Occipital lobe (tissue), 2 donors: ENCODE measurements around the gene ADAMTSL2. TPM values are rescaled to one million over a fixed set of nuclear protein-coding genes. Genes with fewer than 3 reads are reported as not detected.
"Not testable (repeated sequence)": the region's sequence is repeated elsewhere in the genome, so short reads cannot be mapped to it uniquely, and the experiment has no call there.

ENCODE experiments used
- DNase-seq: peaks from one replicate; lab custom pipeline; 2025; lab: John Stamatoyannopoulos, UW
- total RNA-seq: library from RNA; depleted of rRNA; stranded (reverse); fragments of >200 nt; gene quantifications from one replicate; pipeline ENCODE4 v1.2.3, GENCODE V29; 2014

The ADAMTSL2 gene
- total RNA-seq, 1 donor from 2014 or later = 3.3 TPM

DNA sequence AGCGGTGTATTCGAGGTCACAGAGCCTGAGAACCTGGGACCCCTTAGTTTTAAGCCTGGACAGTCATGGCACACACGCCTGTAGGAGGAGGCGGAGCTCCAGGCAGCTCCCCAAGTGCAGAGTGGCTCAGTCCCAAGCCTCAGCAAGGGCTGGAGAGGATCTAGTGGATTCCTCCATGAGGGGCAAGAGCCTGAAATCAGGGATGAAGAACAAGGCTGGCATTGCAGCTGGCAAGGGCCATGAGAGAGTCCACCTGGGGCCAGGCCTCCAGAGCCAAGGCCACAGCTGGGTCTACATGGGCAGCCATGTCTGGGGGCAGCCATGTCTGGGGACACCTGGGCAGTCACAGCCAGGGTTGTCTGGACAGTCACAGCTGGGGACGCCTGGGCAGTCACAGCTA lies 21.9 kb downstream of the ADAMTSL2 start:
- no peak for DNase-seq

DNA sequence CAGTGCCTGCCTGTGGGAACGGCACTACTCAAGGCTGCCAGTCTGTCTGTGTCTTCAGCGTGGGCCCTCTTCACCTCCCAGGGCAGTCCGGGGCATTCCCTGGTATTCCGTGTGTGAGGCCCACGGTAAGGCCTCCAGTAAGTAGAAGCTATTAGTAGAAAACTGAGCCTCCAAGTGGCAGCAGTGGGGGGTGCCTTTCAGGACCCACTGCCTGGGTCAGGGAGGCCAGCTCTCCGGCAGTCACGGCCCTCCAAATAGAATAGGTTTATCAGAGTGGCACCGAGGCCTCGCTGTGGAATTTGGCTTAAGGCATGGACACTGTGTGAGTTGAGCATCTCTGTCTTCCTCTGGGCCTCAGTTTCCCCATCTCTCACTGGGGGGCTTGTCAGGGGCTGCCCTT lies 23.1 kb downstream of the ADAMTSL2 start:
- DNase-seq = no peak

- DNase-seq = peak; percentile 68
Measured at GRCh38 chr9:133558191-133559126, 24.0 kb downstream of the ADAMTSL2 start.

GRCh38 chr9:133560311-133560710 lies 25.8 kb downstream of the ADAMTSL2 start:
- peak; percentile 47 for DNase-seq

GRCh38 chr9:133560944-133561343 lies 26.4 kb downstream of the ADAMTSL2 start:
- DNase-seq = no peak

DNA sequence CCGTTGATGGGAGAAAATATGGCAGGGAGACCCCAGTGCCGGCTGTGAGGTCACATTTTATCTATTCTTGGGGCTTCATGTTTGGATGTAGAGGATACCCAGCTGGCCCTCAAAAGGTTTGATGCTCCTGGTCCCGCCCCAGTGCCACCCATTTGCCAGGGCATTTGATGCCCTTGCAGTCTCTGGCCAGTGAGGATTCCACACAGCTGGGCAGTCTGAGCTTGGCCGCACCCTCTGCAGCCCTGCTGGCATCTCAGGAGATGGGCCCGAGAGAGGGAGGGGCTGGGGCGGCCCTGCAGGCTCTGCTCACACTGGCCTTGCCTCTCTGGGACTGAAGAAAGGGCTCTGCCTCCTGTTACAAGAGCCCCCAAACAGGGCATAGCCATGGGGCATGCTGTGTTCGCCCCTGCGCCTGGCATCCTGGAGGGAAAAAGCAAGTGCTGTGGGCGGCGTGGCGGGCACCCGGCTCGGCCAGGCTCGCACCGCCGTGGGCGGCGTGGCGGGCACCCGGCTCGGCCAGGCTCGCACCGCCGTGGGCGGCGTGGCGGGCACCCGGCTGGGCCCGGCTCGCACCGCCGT lies 27.6 kb downstream of the ADAMTSL2 start:
- no peak for DNase-seq

DNA sequence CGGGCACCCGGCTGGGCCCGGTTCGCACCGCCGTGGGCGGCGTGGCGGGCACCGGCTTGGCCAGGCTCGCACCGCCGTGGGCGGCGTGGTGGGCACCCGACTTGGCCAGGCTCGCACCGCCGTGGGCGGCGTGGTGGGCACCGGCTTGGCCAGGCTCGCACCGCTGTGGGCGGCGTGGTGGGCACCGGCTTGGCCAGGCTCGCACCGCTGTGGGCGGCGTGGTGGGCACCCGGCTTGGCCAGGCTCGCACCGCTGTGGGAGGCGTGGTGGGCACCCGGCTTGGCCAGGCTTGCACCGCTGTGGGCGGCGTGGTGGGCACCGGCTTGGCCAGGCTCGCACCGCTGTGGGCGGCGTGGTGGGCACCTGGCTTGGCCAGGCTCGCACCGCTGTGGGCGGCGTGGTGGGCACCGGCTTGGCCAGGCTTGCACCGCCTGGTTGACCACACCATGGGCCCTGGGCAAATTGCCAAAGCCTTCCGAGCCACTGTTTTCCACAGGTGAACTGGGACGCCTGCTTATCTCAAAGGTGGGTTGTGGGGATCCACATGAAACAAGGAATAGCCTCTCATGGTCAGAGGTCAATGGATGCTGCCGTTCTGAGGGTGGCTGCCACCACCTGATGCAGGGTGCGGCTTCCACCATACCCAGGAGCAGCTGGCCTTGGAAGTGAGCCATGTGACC lies 28.2 kb downstream of the ADAMTSL2 start:
- no peak for DNase-seq

DNA sequence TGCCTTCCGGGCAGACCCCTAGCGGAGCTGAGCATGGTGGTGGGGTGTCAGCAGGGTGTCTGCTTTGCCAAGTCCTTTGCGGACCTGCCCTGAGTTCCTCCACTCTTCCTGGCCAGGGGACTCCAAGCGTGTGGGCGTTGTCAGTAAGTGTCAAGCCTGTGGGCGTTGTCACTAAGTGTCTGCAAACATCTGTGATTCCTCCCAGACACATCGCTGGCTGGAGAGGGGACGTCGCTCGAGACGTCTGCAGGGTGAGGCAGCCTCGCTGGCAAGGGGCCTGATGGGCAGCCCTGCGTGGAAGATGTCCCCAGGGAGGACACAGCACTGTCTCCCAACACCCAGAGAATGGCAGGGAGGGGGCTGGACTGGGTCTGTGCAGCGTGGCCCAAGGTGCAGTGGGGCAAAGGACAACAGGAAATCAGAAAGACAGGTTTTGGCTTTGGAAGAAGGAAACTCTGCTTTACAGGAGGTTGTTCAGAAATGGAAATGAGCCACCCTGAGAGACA lies 28.8 kb downstream of the ADAMTSL2 start:
- DNase-seq = no peak

GRCh38 chr9:133563814-133564213 lies 29.3 kb downstream of the ADAMTSL2 start:
- not testable (repeated sequence) for DNase-seq

GRCh38 chr9:133564451-133565116 lies 30.1 kb downstream of the ADAMTSL2 start:
- DNase-seq = no peak

- DNase-seq = no peak
Measured at GRCh38 chr9:133566382-133566781, 31.9 kb downstream of the ADAMTSL2 start.

- DNase-seq = no peak
Measured at GRCh38 chr9:133566817-133567216, 32.3 kb downstream of the ADAMTSL2 start.

- DNase-seq = no peak
Measured at GRCh38 chr9:133568186-133568585, 33.7 kb downstream of the ADAMTSL2 start.

DNA sequence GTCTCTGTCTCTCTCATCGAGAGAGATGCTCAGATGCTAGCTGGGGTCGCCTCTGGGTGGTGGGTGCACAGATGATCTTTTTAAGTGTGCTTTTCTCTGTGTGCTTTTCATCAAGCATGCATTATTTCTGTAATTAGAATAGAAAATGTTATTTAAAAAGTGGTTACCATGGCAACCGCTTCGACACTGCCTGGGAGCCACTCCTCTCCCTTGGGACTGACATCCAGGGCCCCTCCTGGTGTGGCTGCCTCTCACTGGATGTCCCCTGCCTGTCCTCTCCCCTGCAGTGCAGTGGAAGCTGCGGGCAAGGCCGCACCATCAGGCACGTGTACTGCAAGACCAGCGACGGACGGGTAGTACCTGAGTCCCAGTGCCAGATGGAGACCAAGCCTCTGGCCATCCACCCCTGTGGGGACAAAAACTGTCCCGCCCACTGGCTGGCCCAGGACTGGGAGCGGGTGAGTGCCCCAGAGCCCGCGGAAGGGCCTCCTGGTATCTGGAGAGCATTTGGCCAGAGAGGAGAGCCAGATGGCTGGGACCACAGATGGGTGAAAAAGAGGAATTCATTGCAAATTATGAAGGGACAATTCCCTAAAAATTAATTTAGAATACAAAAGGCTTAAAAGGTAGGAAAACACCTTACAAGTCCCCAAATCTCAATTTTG lies 34.7 kb downstream of the ADAMTSL2 start:
- no peak for DNase-seq

DNA sequence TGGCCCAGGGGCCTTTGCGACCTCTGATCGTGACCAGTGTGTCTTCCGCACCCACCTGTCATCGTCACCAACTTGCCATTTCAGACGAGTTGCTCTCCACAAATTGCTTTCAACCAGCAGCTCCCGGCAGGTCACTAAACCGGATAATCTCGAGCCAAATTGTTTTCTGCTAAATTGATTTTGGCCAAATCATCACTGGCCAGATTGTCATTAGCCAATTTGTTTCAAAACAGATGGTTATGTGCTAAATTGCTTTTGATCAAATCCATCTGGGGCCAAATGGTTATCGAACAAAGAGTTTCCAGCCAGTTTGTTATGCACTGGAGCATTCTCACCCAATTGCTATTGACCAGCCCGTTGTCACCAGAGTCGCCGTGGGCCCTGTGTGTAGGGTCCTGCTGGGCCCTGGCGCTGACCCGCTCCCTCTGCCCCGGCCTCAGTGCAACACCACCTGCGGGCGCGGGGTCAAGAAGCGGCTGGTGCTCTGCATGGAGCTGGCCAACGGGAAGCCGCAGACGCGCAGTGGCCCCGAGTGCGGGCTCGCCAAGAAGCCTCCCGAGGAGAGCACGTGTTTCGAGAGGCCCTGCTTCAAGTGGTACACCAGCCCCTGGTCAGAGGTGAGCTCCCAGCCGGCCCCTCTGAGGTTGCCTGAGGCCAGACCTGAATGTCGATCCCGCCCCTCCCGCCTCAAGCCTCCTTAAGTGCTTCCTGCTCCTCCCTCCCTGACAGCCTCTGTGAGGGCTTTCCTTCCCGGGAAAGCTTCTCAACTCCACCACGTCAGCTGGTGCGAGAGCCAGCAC lies 35.6 kb downstream of the ADAMTSL2 start:
- DNase-seq = no peak

DNA sequence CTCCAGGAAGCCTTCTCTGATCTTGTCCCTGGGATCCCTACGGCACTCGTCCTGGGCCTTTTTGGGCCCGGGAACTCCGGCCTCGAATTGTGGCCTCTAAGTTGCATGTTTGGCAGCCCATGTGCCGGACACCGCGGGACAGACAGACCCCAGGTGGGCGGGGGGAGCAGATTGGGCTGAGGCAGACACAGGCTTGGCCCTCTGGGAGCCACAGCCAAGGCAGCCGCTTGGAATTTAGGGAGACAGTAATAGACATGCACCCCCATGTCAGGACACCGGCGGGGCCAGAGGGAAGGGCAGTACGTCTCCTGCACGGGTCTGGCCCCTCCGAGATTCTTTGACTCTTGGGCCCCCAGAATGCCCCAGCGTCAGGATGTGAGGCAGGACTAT lies 36.2 kb downstream of the ADAMTSL2 start:
- DNase-seq = no peak

DNA sequence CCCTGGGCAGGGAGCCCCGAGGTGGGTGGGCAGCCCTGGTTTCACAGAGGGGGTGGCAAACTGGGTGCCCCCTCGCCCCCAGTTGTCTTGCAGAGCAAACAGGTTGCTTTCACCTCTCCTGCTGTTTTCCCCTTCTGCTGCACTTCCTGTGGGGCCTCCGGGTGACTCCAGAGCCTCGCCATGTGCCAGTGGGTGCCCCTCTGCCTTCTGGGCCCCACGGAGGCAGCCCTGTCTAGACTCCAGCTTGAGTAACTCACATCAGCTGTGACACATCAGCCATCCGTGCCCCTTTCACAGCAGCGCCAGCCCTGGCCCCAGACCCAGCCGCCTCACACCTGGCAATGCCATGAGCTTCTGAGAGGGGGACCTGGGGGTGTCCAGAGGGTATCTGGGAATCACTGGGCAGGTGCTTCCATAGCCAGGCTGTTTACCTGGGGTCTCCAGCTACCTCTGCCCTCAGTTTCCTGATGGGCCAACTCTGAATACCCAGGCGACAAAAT lies 36.9 kb downstream of the ADAMTSL2 start:
- no peak for DNase-seq

DNA sequence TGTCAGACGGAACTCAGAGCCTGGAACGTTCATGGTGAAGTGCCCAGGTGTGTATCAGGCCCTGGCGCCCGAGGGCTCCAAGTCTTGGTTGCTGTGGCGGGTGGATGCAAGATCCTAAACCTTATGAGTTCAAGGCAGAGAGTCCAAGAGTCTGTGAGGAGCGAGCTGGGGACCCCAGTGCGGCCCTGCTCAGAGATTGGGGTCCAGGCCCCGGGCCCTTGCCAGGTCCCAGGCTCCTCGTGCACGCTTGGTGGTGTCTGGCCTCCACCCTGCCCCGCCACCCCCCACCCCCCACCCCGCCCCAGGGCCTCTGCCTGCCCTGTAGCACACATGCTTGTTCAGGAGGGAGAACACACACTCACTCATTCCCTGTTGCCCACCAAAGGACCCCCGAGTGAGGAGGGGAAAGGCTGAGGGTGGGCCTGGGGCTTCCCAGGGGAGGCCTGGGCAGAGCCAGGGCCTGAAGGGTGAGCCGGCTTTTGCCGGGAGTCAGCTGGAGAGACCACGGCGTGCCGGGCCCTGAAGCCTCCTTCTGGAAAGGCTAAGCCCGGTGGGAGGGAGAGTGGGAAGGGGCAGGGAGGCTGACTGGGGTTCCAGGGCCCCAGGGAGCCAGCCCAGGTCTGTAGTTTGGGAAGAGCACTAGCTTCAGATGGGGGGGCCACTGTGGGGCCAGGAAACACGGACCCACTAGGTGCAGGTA lies 37.5 kb downstream of the ADAMTSL2 start:
- DNase-seq = no peak

- DNase-seq = peak; percentile 73
Measured at GRCh38 chr9:133572821-133573361, 38.4 kb downstream of the ADAMTSL2 start.
